KMS-11 (cell line): ENCODE measurements around the gene TSPAN18.
A peak's percentile ranks its signal among the peaks of the same experiment; 100 is the strongest.

Experiments
- H2AFZ ChIP-seq: fragments of 200-600 bp; sonication (generic); 2 replicates; pipeline ENCODE4 v1.6.1; 2016; ENCODE audit warnings: antibody characterized with exemption, mixed run types, low read depth
- H3K27ac ChIP-seq: fragments of 200-600 bp; sonication (generic); 2 replicates; pipeline ENCODE4 v1.6.1; 2016; ENCODE audit warnings: mild to moderate bottlenecking, mixed run types
- H3K27me3 ChIP-seq: fragments of 200-600 bp; sonication (generic); 2 replicates; pipeline ENCODE4 v1.6.1; 2017; ENCODE audit warnings: mild to moderate bottlenecking, low read depth, mixed run types, moderate library complexity; ENCODE audit not compliant: insufficient read depth
- H3K36me3 ChIP-seq: fragments of 200-600 bp; sonication (generic); 2 replicates; pipeline ENCODE4 v1.6.1; 2017; ENCODE audit warnings: mild to moderate bottlenecking, mixed run types; ENCODE audit not compliant: insufficient read depth
- H3K4me1 ChIP-seq: fragments of 200-600 bp; sonication (generic); 2 replicates; pipeline ENCODE4 v1.6.1; 2016; ENCODE audit warnings: mild to moderate bottlenecking, low read depth, mixed run types; ENCODE audit not compliant: poor library complexity, severe bottlenecking
- H3K4me2 ChIP-seq: fragments of 200-600 bp; sonication (generic); 2 replicates; pipeline ENCODE4 v1.7.0; 2016; ENCODE audit warnings: mild to moderate bottlenecking, mixed run types
- H3K4me3 ChIP-seq: fragments of 200-600 bp; sonication (generic); IDR thresholded peaks from 2 replicates; pipeline ENCODE4 v1.6.1; 2017; ENCODE audit warnings: low read depth, low read length, mixed read lengths; ENCODE audit not compliant: insufficient read depth
- H3K79me2 ChIP-seq: fragments of 200-600 bp; sonication (generic); 2 replicates; pipeline ENCODE4 v1.6.1; 2016; ENCODE audit warnings: low read depth, mixed run types; ENCODE audit not compliant: insufficient read depth
- H3K9ac ChIP-seq: fragments of 200-600 bp; sonication (generic); 2 replicates; pipeline ENCODE4 v1.6.1; 2016; ENCODE audit warnings: mild to moderate bottlenecking, mixed run types
- H4K20me1 ChIP-seq: fragments of 200-600 bp; sonication (generic); 2 replicates; pipeline ENCODE4 v1.6.1; 2016; ENCODE audit warnings: mild to moderate bottlenecking, mixed run types; ENCODE audit not compliant: insufficient read depth
- CTCF ChIP-seq: fragments of 200-600 bp; sonication (generic); conservative IDR thresholded peaks from 2 replicates; pipeline ENCODE4 v1.6.1; 2017; ENCODE audit warnings: low read depth, mild to moderate bottlenecking, antibody characterized with exemption, low read length, moderate library complexity, mixed read lengths

Gene TSPAN18

GRCh38 chr11:44893308-44893822, 166.6 kb downstream of the TSPAN18 start:
- Histone ChIP-seq H4K20me1 (no peaks in the 10 kb centered on the region), H3K36me3 (no peaks in the 10 kb centered on the region), H3K4me3 (no peak overlapping the region), H2AFZ (no peak overlapping the region), H3K27me3 (no peaks in the 10 kb centered on the region), H3K79me2 (no peaks in the 10 kb centered on the region), H3K4me1 (no peaks in the 10 kb centered on the region), H3K4me2 (no peak overlapping the region), H3K27ac (no peak overlapping the region), H3K9ac (no peak overlapping the region)
- no peak for TF ChIP-seq CTCF

GRCh38 chr11:44893846-44894617, 167.3 kb downstream of the TSPAN18 start:
- Histone ChIP-seq H3K27ac (no peak overlapping the region), H3K9ac (no peak overlapping the region), H3K4me1 (no peaks in the 10 kb centered on the region), H3K79me2 (no peaks in the 10 kb centered on the region), H3K4me2 (no peak overlapping the region), H3K36me3 (no peaks in the 10 kb centered on the region), H2AFZ (no peak overlapping the region), H3K27me3 (no peaks in the 10 kb centered on the region), H3K4me3 (no peak overlapping the region), H4K20me1 (no peaks in the 10 kb centered on the region)
- peak; percentile 87 for TF ChIP-seq CTCF

GRCh38 chr11:44899959-44900358, 173.2 kb downstream of the TSPAN18 start:
- Histone ChIP-seq H2AFZ (no peak overlapping the region), H3K27ac (no peak overlapping the region), H3K4me1 (no peaks in the 10 kb centered on the region), H3K4me3 (no peak overlapping the region), H4K20me1 (no peaks in the 10 kb centered on the region), H3K79me2 (no peaks in the 10 kb centered on the region), H3K27me3 (no peaks in the 10 kb centered on the region), H3K4me2 (no peak overlapping the region), H3K9ac (no peak overlapping the region), H3K36me3 (no peaks in the 10 kb centered on the region)
- no peak for TF ChIP-seq CTCF

- no peaks in the 10 kb centered on the region for H4K20me1 ChIP-seq
- H3K27me3 ChIP-seq, result no peaks in the 10 kb centered on the region
- no peak for TF ChIP-seq CTCF
- H3K4me1 ChIP-seq, result no peaks in the 10 kb centered on the region
- H3K4me2 ChIP-seq, result no peak overlapping the region
- no peak overlapping the region for H3K27ac ChIP-seq
- H3K79me2 ChIP-seq, result no peaks in the 10 kb centered on the region
- no peak overlapping the region for H3K9ac ChIP-seq
- H3K36me3 ChIP-seq, result no peaks in the 10 kb centered on the region
- H3K4me3 ChIP-seq, result no peak overlapping the region
- H2AFZ ChIP-seq, result no peak overlapping the region
Measured at GRCh38 chr11:44901120-44901633, 174.4 kb downstream of the TSPAN18 start.
